IPS-18c (cell line): Measurements from ENCODE around the gene ADAM23.
"Not testable (repeated sequence)": the region's sequence is repeated elsewhere in the genome, so short reads cannot be mapped to it uniquely, and the experiment has no call there.

ENCODE experiments used
- H3K4me3 ChIP-seq: 2 replicates; pipeline ENCODE4 v1.7.0; 2013; ENCODE audit warnings: low read depth, mild to moderate bottlenecking, low read length, moderate library complexity; ENCODE audit not compliant: insufficient read depth
- H3K9me3 ChIP-seq: one replicate; pipeline ENCODE4 v1.6.1; 2013; ENCODE audit warnings: mild to moderate bottlenecking, low read length, moderate library complexity; ENCODE audit not compliant: control insufficient read depth, insufficient read depth

The ADAM23 gene

GRCh38 chr2:206442833-206443734 is at the start of gene ADAM23:
TSS of gene ADAM23 (plus strand) at chr2:206443532. CDS start at chr2:206443867, 335 bp downstream.
- Histone ChIP-seq H3K4me3 (peak within 1 kb of the TSS; percentile 74), H3K9me3 (no peaks in the 10 kb centered on the region)

- Histone ChIP-seq H3K4me3 (no peak overlapping the region), H3K9me3 (no peaks in the 10 kb centered on the region)
Measured at GRCh38 chr2:206396211-206396610, 47.1 kb upstream of the ADAM23 start.

- not testable (repeated sequence) for H3K4me3 ChIP-seq, H3K9me3 ChIP-seq
Measured at GRCh38 chr2:206402956-206403569, 40.3 kb upstream of the ADAM23 start.

GRCh38 chr2:206408323-206409320 is 34.7 kb upstream of the ADAM23 start:
- Histone ChIP-seq H3K4me3 (no peak overlapping the region), H3K9me3 (no peaks in the 10 kb centered on the region)

- H3K9me3 ChIP-seq = no peaks in the 10 kb centered on the region
- H3K4me3 ChIP-seq = no peak overlapping the region
Measured at GRCh38 chr2:206410714-206411113, 32.6 kb upstream of the ADAM23 start.

- H3K9me3 ChIP-seq = peaks cover 4% of the 10 kb centered on the region
- no peak overlapping the region for H3K4me3 ChIP-seq
Measured at GRCh38 chr2:206415618-206416243, 27.6 kb upstream of the ADAM23 start.

- H3K4me3 ChIP-seq = no peak overlapping the region
- H3K9me3 ChIP-seq = peaks cover 4% of the 10 kb centered on the region
Measured at GRCh38 chr2:206418968-206419367, 24.4 kb upstream of the ADAM23 start.

- Histone ChIP-seq H3K4me3 (no peak overlapping the region), H3K9me3 (peaks cover 4% of the 10 kb centered on the region)
Measured at GRCh38 chr2:206420721-206421120, 22.6 kb upstream of the ADAM23 start.

GRCh38 chr2:206422493-206422892 is 20.8 kb upstream of the ADAM23 start:
- no peak overlapping the region for H3K4me3 ChIP-seq
- H3K9me3 ChIP-seq = peaks cover 4% of the 10 kb centered on the region

GRCh38 chr2:206423147-206423546 is 20.2 kb upstream of the ADAM23 start:
- H3K9me3 ChIP-seq = peaks cover under 1% of the 10 kb centered on the region
- no peak overlapping the region for H3K4me3 ChIP-seq

- no peaks in the 10 kb centered on the region for H3K9me3 ChIP-seq
- no peak overlapping the region for H3K4me3 ChIP-seq
Measured at GRCh38 chr2:206424134-206424533, 19.2 kb upstream of the ADAM23 start.

GRCh38 chr2:206428783-206429182 is 14.5 kb upstream of the ADAM23 start:
- Histone ChIP-seq H3K4me3 (no peak overlapping the region), H3K9me3 (no peaks in the 10 kb centered on the region)

GRCh38 chr2:206430452-206430851 is 12.9 kb upstream of the ADAM23 start:
- H3K4me3 ChIP-seq = no peak overlapping the region
- no peaks in the 10 kb centered on the region for H3K9me3 ChIP-seq

GRCh38 chr2:206431439-206431838 is 11.9 kb upstream of the ADAM23 start:
- no peak overlapping the region for H3K4me3 ChIP-seq
- H3K9me3 ChIP-seq = no peaks in the 10 kb centered on the region

GRCh38 chr2:206432193-206433082 is 10.9 kb upstream of the ADAM23 start:
- no peak overlapping the region for H3K4me3 ChIP-seq
- H3K9me3 ChIP-seq = no peaks in the 10 kb centered on the region

- Histone ChIP-seq H3K4me3 (no peak overlapping the region), H3K9me3 (no peaks in the 10 kb centered on the region)
Measured at GRCh38 chr2:206433190-206433589, 10.1 kb upstream of the ADAM23 start.
